GM20431 (cell line): ENCODE results near the gene ULBP1.

ENCODE experiments used
- in situ Hi-C: fragments of 300-500 bp; cut with MseI, MboI; formaldehyde crosslinking; loops from one replicate; pipeline ENCODE4 v1.15.0; 2020; ENCODE audit warnings: low sequenced_read_pairs; ENCODE audit not compliant: unreplicated experiment

The ULBP1 gene

GRCh38 chr6:150001295-150002008, 37.7 kb downstream of the ULBP1 start:
- in situ Hi-C loops = loop anchor here (25.0 kb wide), 1 partner anchor 164 kb away; no protein-coding TSS in a partner anchor

GRCh38 chr6:150002710-150003109, 39.0 kb downstream of the ULBP1 start:
- in situ Hi-C loops = loop anchor here (25.0 kb wide), 1 partner anchor 165 kb away; no protein-coding TSS in a partner anchor

GRCh38 chr6:150003599-150003998, 39.9 kb downstream of the ULBP1 start:
- in situ Hi-C loops = loop anchor here (25.0 kb wide), 1 partner anchor 166 kb away; no protein-coding TSS in a partner anchor

GRCh38 chr6:150004101-150004782, 40.5 kb downstream of the ULBP1 start:
- in situ Hi-C loops = loop anchor here (25.0 kb wide), 1 partner anchor 167 kb away; no protein-coding TSS in a partner anchor

- in situ Hi-C loops = loop anchor here (25.0 kb wide), 1 partner anchor 168 kb away; no protein-coding TSS in a partner anchor
Measured at GRCh38 chr6:150004783-150005717, 41.3 kb downstream of the ULBP1 start.

GRCh38 chr6:150005761-150006651, 42.3 kb downstream of the ULBP1 start:
- in situ Hi-C loops = loop anchor here (25.0 kb wide), 1 partner anchor 169 kb away; no protein-coding TSS in a partner anchor

- in situ Hi-C loops = loop anchor here (25.0 kb wide), 1 partner anchor 170 kb away; no protein-coding TSS in a partner anchor
Measured at GRCh38 chr6:150006961-150007464, 43.3 kb downstream of the ULBP1 start.

- in situ Hi-C loops = loop anchor here (25.0 kb wide), 1 partner anchor 171 kb away; no protein-coding TSS in a partner anchor
Measured at GRCh38 chr6:150008588-150008987, 44.8 kb downstream of the ULBP1 start.

GRCh38 chr6:150012846-150013784, 49.4 kb downstream of the ULBP1 start:
- in situ Hi-C loops = loop anchor here (10.0 to 25.0 kb wide), 2 partner anchors 78 to 176 kb away; no protein-coding TSS in a partner anchor

GRCh38 chr6:150013785-150014622, 50.3 kb downstream of the ULBP1 start:
- in situ Hi-C loops = loop anchor here (10.0 to 25.0 kb wide), 2 partner anchors 79 to 177 kb away; no protein-coding TSS in a partner anchor

- in situ Hi-C loops = loop anchor here (10.0 to 25.0 kb wide), 2 partner anchors 80 to 177 kb away; no protein-coding TSS in a partner anchor
Measured at GRCh38 chr6:150014623-150015280, 51.0 kb downstream of the ULBP1 start.

- in situ Hi-C loops = loop anchor here (10.0 to 25.0 kb wide), 2 partner anchors 81 to 178 kb away; no protein-coding TSS in a partner anchor
Measured at GRCh38 chr6:150015281-150016001, 51.7 kb downstream of the ULBP1 start.

GRCh38 chr6:150016324-150017185, 52.8 kb downstream of the ULBP1 start:
- in situ Hi-C loops = loop anchor here (10.0 to 25.0 kb wide), 2 partner anchors 82 to 179 kb away; no protein-coding TSS in a partner anchor

- in situ Hi-C loops = loop anchor here (10.0 to 25.0 kb wide), 2 partner anchors 82 to 180 kb away; no protein-coding TSS in a partner anchor
Measured at GRCh38 chr6:150017186-150017521, 53.4 kb downstream of the ULBP1 start.
